ENCODE measurements around the gene PHLDB3.

The PHLDB3 gene

GRCh38 chr19:43463381-43464133 is 41.0 kb downstream of the PHLDB3 start:
- DNase-seq (ENCODE audit: low read depth): peak; percentile 95
- peak overlapping the region; percentile 70 for H3K4me3 ChIP-seq (ENCODE audit: low read depth, low read length)
- TF ChIP-seq CTCF (conservative IDR thresholded peaks at IDR 0.05; ENCODE audit: low read depth, low read length): no peak

- no peak for TF ChIP-seq CTCF (conservative IDR thresholded peaks at IDR 0.05; ENCODE audit: low read depth, low read length)
- no peak for DNase-seq (ENCODE audit: low read depth)
- H3K4me3 ChIP-seq (ENCODE audit: low read depth, low read length): peak overlapping the region; percentile 70
Measured at GRCh38 chr19:43462785-43463380, 41.7 kb downstream of the PHLDB3 start.

- DNase-seq (ENCODE audit: low read depth): no peak
- H3K4me3 ChIP-seq (ENCODE audit: low read depth, low read length): no peak overlapping the region
- TF ChIP-seq CTCF (conservative IDR thresholded peaks at IDR 0.05; ENCODE audit: low read depth, low read length): no peak
Measured at GRCh38 chr19:43462383-43462782, 42.2 kb downstream of the PHLDB3 start.

GRCh38 chr19:43461303-43461702 is 43.2 kb downstream of the PHLDB3 start:
- no peak overlapping the region for H3K4me3 ChIP-seq (ENCODE audit: low read depth, low read length)
- DNase-seq (ENCODE audit: low read depth): no peak
- TF ChIP-seq CTCF (conservative IDR thresholded peaks at IDR 0.05; ENCODE audit: low read depth, low read length): no peak

GRCh38 chr19:43460362-43461016 is 44.1 kb downstream of the PHLDB3 start:
- TF ChIP-seq CTCF (conservative IDR thresholded peaks at IDR 0.05; ENCODE audit: low read depth, low read length): no peak
- DNase-seq (ENCODE audit: low read depth): no peak

GRCh38 chr19:43457809-43458208 is 46.7 kb downstream of the PHLDB3 start:
- no peak for TF ChIP-seq CTCF (conservative IDR thresholded peaks at IDR 0.05; ENCODE audit: low read depth, low read length)
- DNase-seq (ENCODE audit: low read depth): no peak
- H3K4me3 ChIP-seq (ENCODE audit: low read depth, low read length): no peak overlapping the region

More at GRCh38 chr19:43460362-43461016, 44.1 kb downstream of the PHLDB3 start:
- H3K4me3 ChIP-seq (ENCODE audit: low read depth, low read length): no peak overlapping the region
